ENCODE data around the gene XPO6. TPM values are rescaled to one million over a fixed set of nuclear protein-coding genes. Genes with fewer than 3 reads are reported as not detected.

XPO6 gene
- polyA plus RNA-seq, 1 donor from 2014 or later = 104 TPM

DNA sequence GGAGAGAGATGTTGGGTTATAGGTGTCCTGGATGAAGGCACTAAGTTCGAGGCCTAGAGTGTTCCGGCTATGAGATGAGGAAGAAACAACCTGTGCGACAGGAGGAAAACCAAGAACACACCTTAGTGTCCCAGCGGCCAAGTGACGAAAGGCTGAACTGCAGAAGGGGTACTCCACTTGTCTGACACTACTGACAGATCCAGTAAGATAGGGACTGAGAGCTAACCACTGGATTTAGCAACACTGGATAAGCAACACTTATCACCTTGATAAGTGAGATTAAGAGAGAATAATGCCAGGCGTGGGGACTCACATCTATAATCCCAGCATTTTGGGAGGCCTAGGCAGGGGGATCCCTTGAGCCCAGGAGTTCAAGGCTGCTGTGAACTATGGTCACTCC is 7.1 kb downstream of the XPO6 start:
- Histone ChIP-seq H3K36me3 (ENCODE audit: insufficient read depth, low read length) (no peaks in the 10 kb centered on the region), H4K20me1 (ENCODE audit: insufficient read depth) (peaks cover 21% of the 10 kb centered on the region), H3K4me2 (ENCODE audit: low read length) (no peak overlapping the region), H3K27me3 (ENCODE audit: insufficient read depth, low read depth, low read length) (no peaks in the 10 kb centered on the region), H2AFZ (ENCODE audit: low read depth, low read length) (no peak overlapping the region), H3F3A (ENCODE audit: insufficient read depth, low read length, poor library complexity, severe bottlenecking) (no peaks in the 10 kb centered on the region), H3K27ac (ENCODE audit: low read length) (no peak overlapping the region), H3K9me3 (ENCODE audit: low read length) (no peaks in the 10 kb centered on the region), H3K9me2 (ENCODE audit: insufficient read depth, low read length) (no peaks in the 10 kb centered on the region), H3K9ac (ENCODE audit: low read length) (no peak overlapping the region), H3K4me3 (ENCODE audit: low read length) (no peak overlapping the region), H3K79me2 (replicated peaks; ENCODE audit: insufficient read depth, low read length) (peaks cover 50% of the 10 kb centered on the region)
- TF ChIP-seq EZH2 (IDR thresholded peaks at IDR 0.05; ENCODE audit: borderline replicate concordance, insufficient read depth, low read length, poor library complexity, severe bottlenecking) = no peak
- no peak for TF ChIP-seq RAD21 (conservative IDR thresholded peaks at IDR 0.05)
- TF ChIP-seq EP300 (conservative IDR thresholded peaks at IDR 0.05; ENCODE audit: poor library complexity, severe bottlenecking) = no peak
- TF ChIP-seq SMC3 (conservative IDR thresholded peaks at IDR 0.05; ENCODE audit: poor library complexity) = no peak
- TF ChIP-seq, protein P1, sequence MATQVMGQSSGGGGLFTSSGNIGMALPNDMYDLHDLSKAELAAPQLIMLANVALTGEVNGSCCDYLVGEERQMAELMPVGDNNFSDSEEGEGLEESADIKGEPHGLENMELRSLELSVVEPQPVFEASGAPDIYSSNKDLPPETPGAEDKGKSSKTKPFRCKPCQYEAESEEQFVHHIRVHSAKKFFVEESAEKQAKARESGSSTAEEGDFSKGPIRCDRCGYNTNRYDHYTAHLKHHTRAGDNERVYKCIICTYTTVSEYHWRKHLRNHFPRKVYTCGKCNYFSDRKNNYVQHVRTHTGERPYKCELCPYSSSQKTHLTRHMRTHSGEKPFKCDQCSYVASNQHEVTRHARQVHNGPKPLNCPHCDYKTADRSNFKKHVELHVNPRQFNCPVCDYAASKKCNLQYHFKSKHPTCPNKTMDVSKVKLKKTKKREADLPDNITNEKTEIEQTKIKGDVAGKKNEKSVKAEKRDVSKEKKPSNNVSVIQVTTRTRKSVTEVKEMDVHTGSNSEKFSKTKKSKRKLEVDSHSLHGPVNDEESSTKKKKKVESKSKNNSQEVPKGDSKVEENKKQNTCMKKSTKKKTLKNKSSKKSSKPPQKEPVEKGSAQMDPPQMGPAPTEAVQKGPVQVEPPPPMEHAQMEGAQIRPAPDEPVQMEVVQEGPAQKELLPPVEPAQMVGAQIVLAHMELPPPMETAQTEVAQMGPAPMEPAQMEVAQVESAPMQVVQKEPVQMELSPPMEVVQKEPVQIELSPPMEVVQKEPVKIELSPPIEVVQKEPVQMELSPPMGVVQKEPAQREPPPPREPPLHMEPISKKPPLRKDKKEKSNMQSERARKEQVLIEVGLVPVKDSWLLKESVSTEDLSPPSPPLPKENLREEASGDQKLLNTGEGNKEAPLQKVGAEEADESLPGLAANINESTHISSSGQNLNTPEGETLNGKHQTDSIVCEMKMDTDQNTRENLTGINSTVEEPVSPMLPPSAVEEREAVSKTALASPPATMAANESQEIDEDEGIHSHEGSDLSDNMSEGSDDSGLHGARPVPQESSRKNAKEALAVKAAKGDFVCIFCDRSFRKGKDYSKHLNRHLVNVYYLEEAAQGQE (IDR thresholded peaks at IDR 0.05; ENCODE audit: borderline replicate concordance) = no peak
- TF ChIP-seq, protein P2, sequence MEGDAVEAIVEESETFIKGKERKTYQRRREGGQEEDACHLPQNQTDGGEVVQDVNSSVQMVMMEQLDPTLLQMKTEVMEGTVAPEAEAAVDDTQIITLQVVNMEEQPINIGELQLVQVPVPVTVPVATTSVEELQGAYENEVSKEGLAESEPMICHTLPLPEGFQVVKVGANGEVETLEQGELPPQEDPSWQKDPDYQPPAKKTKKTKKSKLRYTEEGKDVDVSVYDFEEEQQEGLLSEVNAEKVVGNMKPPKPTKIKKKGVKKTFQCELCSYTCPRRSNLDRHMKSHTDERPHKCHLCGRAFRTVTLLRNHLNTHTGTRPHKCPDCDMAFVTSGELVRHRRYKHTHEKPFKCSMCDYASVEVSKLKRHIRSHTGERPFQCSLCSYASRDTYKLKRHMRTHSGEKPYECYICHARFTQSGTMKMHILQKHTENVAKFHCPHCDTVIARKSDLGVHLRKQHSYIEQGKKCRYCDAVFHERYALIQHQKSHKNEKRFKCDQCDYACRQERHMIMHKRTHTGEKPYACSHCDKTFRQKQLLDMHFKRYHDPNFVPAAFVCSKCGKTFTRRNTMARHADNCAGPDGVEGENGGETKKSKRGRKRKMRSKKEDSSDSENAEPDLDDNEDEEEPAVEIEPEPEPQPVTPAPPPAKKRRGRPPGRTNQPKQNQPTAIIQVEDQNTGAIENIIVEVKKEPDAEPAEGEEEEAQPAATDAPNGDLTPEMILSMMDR (IDR thresholded peaks at IDR 0.05; ENCODE audit: poor library complexity, severe bottlenecking) = no peak
- TF ChIP-seq TAF1 (IDR thresholded peaks at IDR 0.05; ENCODE audit: low read depth) = no peak
- no peak for TF ChIP-seq POLR2AphosphoS5 (IDR thresholded peaks at IDR 0.05)
- TF ChIP-seq MXI1 (conservative IDR thresholded peaks at IDR 0.05; ENCODE audit: poor library complexity, severe bottlenecking) = no peak

DNA sequence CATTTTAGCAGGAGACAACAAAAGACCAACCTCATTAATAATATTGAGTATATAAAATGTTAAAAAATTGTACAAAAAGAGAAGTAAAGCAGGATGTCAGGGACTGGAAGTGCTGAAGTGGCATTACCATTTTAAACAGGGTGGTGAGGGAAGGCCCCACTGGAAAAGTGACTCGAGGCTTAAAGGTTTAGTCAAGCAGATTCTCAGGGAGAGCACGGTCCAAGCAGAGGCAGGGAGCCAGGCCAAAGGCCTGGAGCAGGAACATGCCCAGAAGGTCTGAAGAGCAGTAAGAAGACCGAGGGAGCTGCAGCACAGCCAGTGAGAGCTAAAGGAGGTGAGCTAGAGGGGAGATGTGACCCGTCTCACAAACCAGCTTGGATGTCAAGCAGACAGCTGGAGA is 7.6 kb downstream of the XPO6 start:
- no peak overlapping the region for H3K4me2 ChIP-seq (ENCODE audit: low read length)
- no peaks in the 10 kb centered on the region for H3K27me3 ChIP-seq (ENCODE audit: insufficient read depth, low read depth, low read length)
- no peaks in the 10 kb centered on the region for H3F3A ChIP-seq (ENCODE audit: insufficient read depth, low read length, poor library complexity, severe bottlenecking)
- H3K9me3 ChIP-seq (ENCODE audit: low read length) = no peaks in the 10 kb centered on the region
- no peak for TF ChIP-seq POLR2AphosphoS5 (IDR thresholded peaks at IDR 0.05)
- TF ChIP-seq RAD21 (conservative IDR thresholded peaks at IDR 0.05) = no peak
- TF ChIP-seq, protein P1 (IDR thresholded peaks at IDR 0.05; ENCODE audit: borderline replicate concordance) = no peak
- TF ChIP-seq MXI1 (conservative IDR thresholded peaks at IDR 0.05; ENCODE audit: poor library complexity, severe bottlenecking) = no peak
- no peak for TF ChIP-seq EP300 (conservative IDR thresholded peaks at IDR 0.05; ENCODE audit: poor library complexity, severe bottlenecking)
- TF ChIP-seq EZH2 (IDR thresholded peaks at IDR 0.05; ENCODE audit: borderline replicate concordance, insufficient read depth, low read length, poor library complexity, severe bottlenecking) = no peak
- TF ChIP-seq, protein P2 (IDR thresholded peaks at IDR 0.05; ENCODE audit: poor library complexity, severe bottlenecking) = no peak
- TF ChIP-seq SMC3 (conservative IDR thresholded peaks at IDR 0.05; ENCODE audit: poor library complexity) = no peak
- TF ChIP-seq TAF1 (IDR thresholded peaks at IDR 0.05; ENCODE audit: low read depth) = no peak
- H3K4me3 ChIP-seq (ENCODE audit: low read length) = no peak overlapping the region
- H3K27ac ChIP-seq (ENCODE audit: low read length) = no peak overlapping the region
- no peaks in the 10 kb centered on the region for H3K36me3 ChIP-seq (ENCODE audit: insufficient read depth, low read length)
- no peak overlapping the region for H3K9ac ChIP-seq (ENCODE audit: low read length)
- peaks cover 46% of the 10 kb centered on the region for H3K79me2 ChIP-seq (replicated peaks; ENCODE audit: insufficient read depth, low read length)
- peaks cover 21% of the 10 kb centered on the region for H4K20me1 ChIP-seq (ENCODE audit: insufficient read depth)
- H2AFZ ChIP-seq (ENCODE audit: low read depth, low read length) = no peak overlapping the region
- H3K9me2 ChIP-seq (ENCODE audit: insufficient read depth, low read length) = no peaks in the 10 kb centered on the region
